Heart left ventricle (tissue), 16 donors: ENCODE measurements around the gene PDGFRA. TPM values are rescaled to one million over a fixed set of nuclear protein-coding genes. Genes with fewer than 3 reads are reported as not detected.

ENCODE experiments used
- ATAC-seq, 4 donors: fragments of 200-7000 bp; cut with Tn5 transposase; one replicate each; pipeline ENCODE4 v1.9.1; 2020 to 2022; ENCODE audit warnings: moderate library complexity in 4 of 4, mild to moderate bottlenecking in 3 of 4, moderate number of reproducible peaks in 1 of 4
- DNase-seq, 5 donors: peaks; one replicate each; pipeline ENCODE4 v3.0.0-alpha.2; 2020
- H3K27ac ChIP-seq, 12 donors: fragments of 200-600 bp; sonication (generic) in 4 of 12; one replicate each; pipeline versions ENCODE4 v1.5.0 to v1.8.0; 2016 to 2022; ENCODE audit warnings: mild to moderate bottlenecking in 2 of 12
- H3K27me3 ChIP-seq, 9 donors: fragments of 200-600 bp; sonication (generic) in 2 of 9; one replicate each; pipeline versions ENCODE4 v1.5.1 to v1.8.0; 2016 to 2022; ENCODE audit warnings: mild to moderate bottlenecking in 3 of 9
- H3K36me3 ChIP-seq, 9 donors: fragments of 200-600 bp; sonication (generic) in 2 of 9; one replicate each; pipeline versions ENCODE4 v1.5.0 to v1.8.0; 2018 to 2022; ENCODE audit warnings: mild to moderate bottlenecking in 2 of 9
- H3K4me1 ChIP-seq, 12 donors: fragments of 200-600 bp; sonication (generic) in 4 of 12; one replicate each; pipeline versions ENCODE4 v1.5.0 to v1.8.0; 2016 to 2022; ENCODE audit warnings: mild to moderate bottlenecking in 3 of 12
- H3K4me3 ChIP-seq, 12 donors: fragments of 200-600 bp; sonication (generic) in 4 of 12; one replicate each; pipeline versions ENCODE4 v1.5.0 to v1.8.0; 2017 to 2022; ENCODE audit warnings: mild to moderate bottlenecking in 9 of 12, moderate library complexity in 4 of 12
- H3K9me3 ChIP-seq, 12 donors: fragments of 200-600 bp; sonication (generic) in 4 of 12; one replicate each; pipeline versions ENCODE4 v1.5.0 to v1.8.0; 2016 to 2022; ENCODE audit warnings: mild to moderate bottlenecking in 1 of 12
- POLR2A ChIP-seq, 2 donors: fragments of 450-650 bp; IDR thresholded peaks; one replicate each; pipeline ENCODE4 v1.6.1; 2017; ENCODE audit warnings: antibody characterized with exemption in 2 of 2, mild to moderate bottlenecking in 2 of 2, moderate library complexity in 2 of 2
- WGBS, 4 donors: extraction: QIAGEN DNeasy Blood & Tissue Kit in 2 of 4; methylation state at CpG; one replicate each; pipeline versions ENCODE4 v1.1.5 to v1.1.7; 2013 to 2018; 5-methylcytosine and 5-hydroxymethylcytosine counted together
- intact Hi-C, 10 donors: fragments of 100-400 bp; cut with DNase I; formaldehyde crosslinking; loops; one replicate each; pipeline versions ENCODE4 v1.11.1 to v1.14.2; 2022
- polyA plus RNA-seq, 2 donors: library from polyadenylated mRNA; stranded (reverse); fragments of 200-250 nt; gene quantifications; one replicate each; pipeline ENCODE4 v1.2.3, GENCODE V29; 2013
- total RNA-seq, 9 donors: library from RNA; depleted of rRNA in 2 of 9; stranded (reverse); fragments of >200 nt in 2 of 9; fragmentation: NEBNext Ultra II Directional in 3 of 9; extraction: Animal tissue kit (Norgen Biotek cat#: 25700) in 3 of 9; gene quantifications; one replicate each; pipeline versions ENCODE4 v1.1.0 to v1.2.4, GENCODE V29; 2016 to 2023
- TF ChIP-seq, protein P1 (sequence below), 12 donors: fragments of 200-600 bp; sonication (generic) in 4 of 12; IDR thresholded peaks; one replicate each; pipeline versions ENCODE4 v1.5.0 to v1.8.0; 2018 to 2022; ENCODE audit warnings: antibody characterized with exemption in 12 of 12, mild to moderate bottlenecking in 5 of 12
- donor health status: ischemic (EF 13 %, LVEDD 7.1; RV severe dilation, severe dysfunction).
- donor health status: healthy with polysubstance abuse.
- donor health status: DM: no; HTN: yes; CAD: no.
- donor health status: DM: no; HTN: no; CAD: no.
- donor health status: ischemic (EF 25% LVEDD 6.9; RV normal size, moderate dysfunction).
- donor health status: ischemic (EF 25% LVEDD 5.7; RV mildly dilated, moderate dysfunction).
- donor health status: healthy.
- donor health status: DM: yes; HTN: yes; CAD: no.
- donor health status: ischemic (EF 35%, LVEDD 5.7; RV mildly dilated, moderate dysfunction).
- donor health status: nonischemic (EF 11% LVEDD 7.7; RV severe dilation, severe dysfunction).
- donor health status: DM: yes; HTN: yes; CAD: no.
- donor health status: PGD.
- donor health status: ischemic (EF 29% LVEDD 5.4; RV normal size, mild dysfunction).
- donor health status: nonischemic (EF 23%, LVEDD 6.1; RV moderate dilation, normal function).

PDGFRA gene
- total and polyA plus RNA-seq, 11 donors = 4.3 to 58.1 (median 18.9) TPM

DNA sequence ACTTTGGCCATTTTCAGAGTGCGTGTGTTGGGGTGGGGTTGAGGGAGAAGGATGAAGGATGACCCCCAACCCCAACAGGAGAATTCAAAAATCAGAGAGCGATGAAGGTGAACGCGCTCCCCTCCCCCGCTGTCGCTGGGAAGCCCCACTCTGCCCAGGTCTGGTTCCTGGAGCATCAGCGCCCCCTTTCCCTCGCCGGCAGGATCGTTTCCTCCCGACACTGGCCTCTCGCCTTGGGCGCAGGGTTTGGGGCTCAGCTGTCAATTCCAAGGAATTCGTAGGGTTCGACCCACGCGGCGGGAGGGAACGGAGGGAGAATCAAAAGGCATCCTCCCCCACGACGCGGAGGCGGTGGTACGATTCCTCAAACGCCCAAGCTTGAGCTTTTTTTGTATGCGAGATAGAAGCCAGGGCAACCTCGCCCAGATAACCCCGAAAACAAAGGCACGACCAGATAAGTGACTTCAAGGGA is 1.0 kb upstream of the PDGFRA start:
- WGBS, 4 donors = 2 to 3% (median 3%) methylated on average over 26 to 29 of the region's 29 CpGs
- intact Hi-C loops = loop anchor here in 9 of 10 donors (5.0 to 10.0 kb wide), 11 partner anchors 163 to 1993 kb away; partner anchors contain the start of gene CHIC2 (in 1 of the 9)
- peak; percentile 63 to 74 (median 70) for ATAC-seq
- H3K27ac ChIP-seq = peak overlapping the region in 10 of 12 donors; percentile 1 to 89 (median 68)
- H3K27me3 ChIP-seq = peaks cover 48 to 98% (median 92%) of the 10 kb centered on the region in 9 donors
- no peaks in the 10 kb centered on the region for H3K9me3 ChIP-seq
- no peaks in the 10 kb centered on the region for H3K36me3 ChIP-seq
- peaks cover 6 to 66% (median 53%) of the 10 kb centered on the region in 12 donors for H3K4me1 ChIP-seq
- no peak for TF ChIP-seq POLR2A (IDR thresholded peaks at IDR 0.05)
- TF ChIP-seq, protein P1, sequence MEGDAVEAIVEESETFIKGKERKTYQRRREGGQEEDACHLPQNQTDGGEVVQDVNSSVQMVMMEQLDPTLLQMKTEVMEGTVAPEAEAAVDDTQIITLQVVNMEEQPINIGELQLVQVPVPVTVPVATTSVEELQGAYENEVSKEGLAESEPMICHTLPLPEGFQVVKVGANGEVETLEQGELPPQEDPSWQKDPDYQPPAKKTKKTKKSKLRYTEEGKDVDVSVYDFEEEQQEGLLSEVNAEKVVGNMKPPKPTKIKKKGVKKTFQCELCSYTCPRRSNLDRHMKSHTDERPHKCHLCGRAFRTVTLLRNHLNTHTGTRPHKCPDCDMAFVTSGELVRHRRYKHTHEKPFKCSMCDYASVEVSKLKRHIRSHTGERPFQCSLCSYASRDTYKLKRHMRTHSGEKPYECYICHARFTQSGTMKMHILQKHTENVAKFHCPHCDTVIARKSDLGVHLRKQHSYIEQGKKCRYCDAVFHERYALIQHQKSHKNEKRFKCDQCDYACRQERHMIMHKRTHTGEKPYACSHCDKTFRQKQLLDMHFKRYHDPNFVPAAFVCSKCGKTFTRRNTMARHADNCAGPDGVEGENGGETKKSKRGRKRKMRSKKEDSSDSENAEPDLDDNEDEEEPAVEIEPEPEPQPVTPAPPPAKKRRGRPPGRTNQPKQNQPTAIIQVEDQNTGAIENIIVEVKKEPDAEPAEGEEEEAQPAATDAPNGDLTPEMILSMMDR (IDR thresholded peaks at IDR 0.05) = peak; percentile 50 to 81 (median 74)
- H3K4me3 ChIP-seq = peak overlapping the region in 11 of 12 donors; percentile 26 to 80 (median 53)
- peak; percentile 74 to 86 (median 77) for DNase-seq

DNA sequence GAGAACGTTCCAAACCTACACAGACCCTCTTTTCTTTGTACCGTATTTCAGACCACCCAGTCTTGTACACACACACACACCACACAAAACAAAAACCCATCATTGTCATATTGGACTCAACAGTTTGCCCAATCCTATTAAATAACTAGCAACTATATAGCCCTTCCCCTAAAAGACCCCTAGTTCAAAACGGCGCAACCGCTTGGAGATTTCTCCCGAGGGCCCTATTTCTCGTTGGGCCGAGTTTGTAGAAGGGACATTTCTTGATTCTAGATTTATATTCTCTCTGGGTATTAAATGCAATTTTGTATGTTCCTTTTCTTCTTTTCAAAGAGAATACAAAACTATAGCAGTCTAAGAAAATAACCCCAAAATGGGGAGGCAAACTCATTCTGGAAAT is 547 bp upstream of the PDGFRA start:
- H3K9me3 ChIP-seq = no peaks in the 10 kb centered on the region
- intact Hi-C loops = loop anchor here in 9 of 10 donors (5.0 to 10.0 kb wide), 11 partner anchors 164 to 1994 kb away; partner anchors contain the start of gene CHIC2 (in 1 of the 9)
- peaks cover 6 to 71% (median 57%) of the 10 kb centered on the region in 12 donors for H3K4me1 ChIP-seq
- 10 to 18% (median 17%) methylated on average over 8 of the region's 8 CpGs for WGBS, 4 donors
- peaks cover 48 to 97% (median 90%) of the 10 kb centered on the region in 9 donors for H3K27me3 ChIP-seq
- H3K36me3 ChIP-seq = no peaks in the 10 kb centered on the region
- no peak for ATAC-seq
- no peak for DNase-seq
- no peak for TF ChIP-seq POLR2A (IDR thresholded peaks at IDR 0.05)
- TF ChIP-seq, protein P1 (IDR thresholded peaks at IDR 0.05) = no peak
- peak overlapping the region in 11 of 12 donors; percentile 26 to 80 (median 53) for H3K4me3 ChIP-seq
- H3K27ac ChIP-seq = peak overlapping the region in 10 of 12 donors; percentile 1 to 89 (median 68)

DNA sequence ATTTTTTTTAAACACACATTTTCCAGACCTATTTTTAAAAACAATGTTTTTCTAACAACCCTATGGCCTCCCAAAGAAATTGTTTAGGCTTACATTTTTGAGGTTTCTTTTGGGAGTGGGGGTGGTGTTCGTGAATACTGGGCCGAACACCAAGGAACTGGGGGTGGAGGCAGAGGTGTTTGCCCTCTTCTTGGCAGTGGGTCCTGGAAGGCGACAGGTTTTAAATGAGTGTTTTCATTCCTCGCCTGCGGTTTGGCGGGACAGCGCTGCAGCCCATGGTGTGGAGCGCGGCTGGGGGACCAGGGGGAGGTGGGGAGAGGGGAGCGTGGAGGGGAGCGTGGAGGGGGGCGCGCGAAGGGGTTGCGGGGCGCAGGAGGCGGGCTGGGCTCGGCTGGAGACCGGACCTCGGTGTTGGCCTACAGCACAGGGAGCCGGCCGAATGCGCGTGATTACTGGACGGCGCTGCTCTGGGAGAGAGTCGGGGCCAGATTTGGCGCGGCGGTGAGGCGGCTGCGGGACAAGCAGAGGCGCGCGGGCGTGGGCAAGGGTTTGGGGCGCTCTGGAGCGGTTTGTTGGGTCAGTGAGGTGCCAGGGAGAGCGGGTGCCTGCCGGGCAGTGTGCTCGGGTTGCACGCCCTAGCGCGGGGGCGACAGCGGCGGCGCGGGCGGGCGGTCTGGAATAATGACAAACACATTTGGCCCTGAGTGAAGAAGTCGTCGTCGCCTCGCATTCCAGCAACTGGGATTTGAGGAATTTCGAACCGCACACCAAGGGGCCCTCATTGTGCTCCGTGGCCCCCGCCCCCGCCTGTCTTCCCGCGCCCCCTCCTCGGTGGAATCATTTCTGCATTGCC is 764 bp downstream of the PDGFRA start:
- 3 to 15% (median 4%) methylated on average over 10 to 63 of the region's 63 CpGs for WGBS, 4 donors
- TF ChIP-seq POLR2A (IDR thresholded peaks at IDR 0.05) = no peak
- TF ChIP-seq, protein P1 (IDR thresholded peaks at IDR 0.05) = no peak
- H3K4me3 ChIP-seq = peak overlapping the region; percentile 8 to 80 (median 58)
- intact Hi-C loops = loop anchor here (5.0 to 10.0 kb wide), 21 partner anchors 165 to 1998 kb away; partner anchors contain the start of gene CHIC2 (in 1 of the 10)
- H3K4me1 ChIP-seq = peaks cover 9 to 81% (median 65%) of the 10 kb centered on the region in 12 donors
- no peaks in the 10 kb centered on the region for H3K36me3 ChIP-seq
- H3K27ac ChIP-seq = peak overlapping the region; percentile 41 to 89 (median 74)
- no peak for ATAC-seq
- H3K27me3 ChIP-seq = peaks cover 48 to 86% (median 78%) of the 10 kb centered on the region in 9 donors
- DNase-seq = no peak
- H3K9me3 ChIP-seq = no peaks in the 10 kb centered on the region
